ENCODE results near the gene PITX1.

PITX1 gene

GRCh38 chr5:135041726-135042125, 7.7 kb upstream of the PITX1 start:
- no peak for DNase-seq (ENCODE audit: low read depth)

- no peak for DNase-seq (ENCODE audit: low read depth)
Measured at GRCh38 chr5:135041145-135041587, 7.1 kb upstream of the PITX1 start.

GRCh38 chr5:135040333-135041144, 6.5 kb upstream of the PITX1 start:
- no peak for DNase-seq (ENCODE audit: low read depth)

- no peak for DNase-seq (ENCODE audit: low read depth)
Measured at GRCh38 chr5:135040034-135040332, 6.0 kb upstream of the PITX1 start.

- DNase-seq (ENCODE audit: low read depth), result no peak
Measured at GRCh38 chr5:135039271-135040033, 5.4 kb upstream of the PITX1 start.

GRCh38 chr5:135038813-135039270, 4.8 kb upstream of the PITX1 start:
- no peak for DNase-seq (ENCODE audit: low read depth)

GRCh38 chr5:135038205-135038812, 4.3 kb upstream of the PITX1 start:
- no peak for DNase-seq (ENCODE audit: low read depth)

GRCh38 chr5:135037519-135038204, 3.6 kb upstream of the PITX1 start:
- no peak for DNase-seq (ENCODE audit: low read depth)

GRCh38 chr5:135036405-135036804, 2.4 kb upstream of the PITX1 start:
- DNase-seq (ENCODE audit: low read depth), result no peak

- no peak for DNase-seq (ENCODE audit: low read depth)
Measured at GRCh38 chr5:135035678-135036030, 1.6 kb upstream of the PITX1 start.

- DNase-seq (ENCODE audit: low read depth), result no peak
Measured at GRCh38 chr5:135034963-135035677, 1.1 kb upstream of the PITX1 start.

GRCh38 chr5:135034236-135034962, 371 bp upstream of the PITX1 start:
- no peak for DNase-seq (ENCODE audit: low read depth)

- DNase-seq (ENCODE audit: low read depth), result no peak
Measured at GRCh38 chr5:135032999-135033861, 798 bp downstream of the PITX1 start.

- DNase-seq (ENCODE audit: low read depth), result no peak
Measured at GRCh38 chr5:135032695-135032998, 1.4 kb downstream of the PITX1 start.

GRCh38 chr5:135031813-135032694, 2.0 kb downstream of the PITX1 start:
- no peak for DNase-seq (ENCODE audit: low read depth)

GRCh38 chr5:135030956-135031812, 2.8 kb downstream of the PITX1 start:
- no peak for DNase-seq (ENCODE audit: low read depth)

GRCh38 chr5:135030123-135030955, 3.7 kb downstream of the PITX1 start:
- DNase-seq (ENCODE audit: low read depth), result no peak
